HG02973 (cell line): ENCODE data around the gene NARF.
"Not testable (repeated sequence)": the region's sequence is repeated elsewhere in the genome, so short reads cannot be mapped to it uniquely, and the experiment has no call there.

Experiments used
- ATAC-seq: cut with Tn5 transposase; IDR thresholded peaks from one replicate; pipeline ENCODE4 v1.9.1; 2021; ENCODE audit warnings: moderate library complexity; ENCODE audit not compliant: unreplicated experiment

Gene NARF

DNA sequence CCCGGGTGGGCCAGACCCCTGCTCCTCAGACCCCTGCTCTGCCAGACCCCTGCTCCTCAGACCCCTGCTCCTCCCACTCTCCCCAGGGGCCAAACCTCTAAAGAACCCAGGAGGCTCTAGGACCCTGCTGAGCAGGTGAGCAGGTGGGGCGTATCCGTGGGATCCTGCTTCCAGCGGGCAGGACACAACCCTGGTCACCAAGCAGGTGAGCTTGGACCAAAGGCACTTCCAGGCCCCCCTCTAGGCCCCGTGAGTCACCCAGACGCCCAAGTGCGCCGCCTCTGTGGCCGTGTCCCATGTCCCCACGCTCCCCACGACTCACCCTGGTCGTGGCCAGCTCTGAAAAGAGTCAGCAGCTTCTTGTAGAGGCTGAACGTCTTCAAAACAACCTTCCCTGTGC is 13.0 kb upstream of the NARF start:
- no peak for ATAC-seq

- no peak for ATAC-seq
Measured at GRCh38 chr17:82446124-82446523, 12.4 kb upstream of the NARF start.

GRCh38 chr17:82446649-82447048 is 11.9 kb upstream of the NARF start:
- no peak for ATAC-seq

DNA sequence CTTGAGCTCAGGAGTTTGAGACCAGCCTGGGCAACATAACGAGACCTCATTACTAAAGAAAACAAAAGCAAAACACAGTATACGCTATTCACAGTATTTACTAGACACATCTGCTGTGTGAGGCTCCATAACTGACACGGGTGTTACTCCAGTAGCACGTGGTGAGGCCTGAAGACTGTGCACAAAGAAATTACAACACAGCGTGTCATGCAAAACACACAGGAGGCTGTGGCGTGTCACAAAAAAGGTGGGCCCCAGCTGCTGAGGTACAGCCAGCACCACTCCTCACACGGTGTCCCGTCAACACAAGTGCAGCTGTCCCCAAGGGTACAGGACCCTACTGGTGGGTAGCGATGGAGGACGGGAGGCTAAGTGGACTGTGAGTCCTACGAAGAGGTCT is 10.7 kb upstream of the NARF start:
- no peak for ATAC-seq

DNA sequence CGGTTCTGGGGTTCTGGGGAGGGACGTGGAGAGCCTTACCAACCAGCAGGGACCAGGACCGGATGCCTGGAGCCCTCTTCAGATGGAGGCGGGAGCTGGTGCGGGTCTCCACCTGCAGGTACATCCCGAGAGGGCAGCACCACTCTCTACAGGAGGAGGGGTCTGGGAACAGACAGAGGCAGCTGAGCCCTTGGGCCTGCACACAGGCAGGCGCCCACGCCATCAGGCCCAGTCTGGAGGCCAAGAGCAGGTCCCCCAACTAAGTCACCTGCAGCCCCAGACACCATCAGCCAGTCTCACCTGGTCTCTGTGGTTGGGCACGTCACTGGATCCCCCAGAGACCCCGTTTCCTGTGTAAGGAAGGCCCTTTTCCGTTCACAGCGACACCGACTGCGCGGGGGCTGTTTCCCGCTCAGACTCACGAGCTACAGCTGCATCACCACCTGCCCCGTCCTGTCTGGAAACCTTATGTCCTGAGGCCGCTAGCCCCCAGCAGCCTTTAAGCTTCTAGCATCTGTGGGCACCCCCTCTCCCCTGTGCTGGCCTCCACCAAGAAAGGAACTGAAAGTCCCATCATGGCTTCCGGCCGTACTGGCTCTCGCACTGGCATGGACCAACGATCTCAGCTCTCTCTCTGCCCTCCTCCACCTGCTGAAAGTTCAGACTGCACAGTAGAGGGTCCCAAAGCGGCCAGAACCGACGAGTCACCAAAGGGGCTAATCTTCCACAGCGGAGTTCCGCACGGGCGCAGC is 9.2 kb upstream of the NARF start:
- ATAC-seq = peak; percentile 43

DNA sequence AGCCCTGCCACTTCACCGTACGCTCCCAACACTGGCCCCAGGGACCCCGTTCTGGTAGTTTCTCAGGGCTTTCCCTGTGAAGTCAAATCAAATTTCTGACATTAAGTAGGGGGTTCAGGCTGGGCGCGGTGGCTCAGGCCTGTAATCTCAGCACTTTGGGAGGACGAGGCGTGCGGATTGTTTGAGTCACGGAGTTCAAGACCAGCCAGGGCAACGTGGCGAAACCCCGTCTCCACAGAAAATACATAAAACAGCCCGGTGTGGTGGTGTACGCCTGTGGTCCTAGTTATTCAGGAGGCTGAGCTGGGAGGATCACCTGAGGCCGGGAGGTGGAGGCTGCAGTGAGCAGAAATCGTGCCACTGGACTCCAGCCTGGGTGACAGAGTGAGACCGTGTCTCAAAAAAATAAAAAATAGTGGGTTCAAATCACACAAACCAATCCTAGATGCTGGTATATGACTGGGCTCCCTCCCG is 8.6 kb upstream of the NARF start:
- peak; percentile 10 for ATAC-seq

- ATAC-seq = peak; percentile 57
Measured at GRCh38 chr17:82450357-82451106, 8.0 kb upstream of the NARF start, which contains the start of gene CYBC1. Gene CYBC1, minus strand, starts transcription at chr17:82450752. Its CDS starts 1,498 bp downstream, at chr17:82449254.

- no peak for ATAC-seq
Measured at GRCh38 chr17:82452162-82452561, 6.4 kb upstream of the NARF start.

DNA sequence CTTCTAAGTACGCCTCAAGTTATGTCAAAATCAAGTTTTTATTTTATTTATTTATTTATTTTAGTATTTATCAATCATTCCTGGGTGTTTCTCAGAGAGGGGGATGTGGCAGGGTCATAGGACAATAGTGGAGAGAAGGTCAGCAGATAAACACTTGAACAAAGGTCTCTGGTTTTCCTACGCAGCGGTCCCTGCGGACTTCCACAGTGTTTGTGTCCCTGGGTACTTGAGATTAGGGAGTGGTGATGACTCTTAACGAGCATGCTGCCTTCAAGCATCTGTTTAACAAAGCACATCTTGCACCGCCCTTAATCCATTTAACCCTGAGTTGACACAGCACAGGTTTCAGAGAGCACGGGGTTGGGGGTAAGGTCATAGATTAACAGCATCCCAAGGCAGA is 5.4 kb upstream of the NARF start:
- ATAC-seq = not testable (repeated sequence)

DNA sequence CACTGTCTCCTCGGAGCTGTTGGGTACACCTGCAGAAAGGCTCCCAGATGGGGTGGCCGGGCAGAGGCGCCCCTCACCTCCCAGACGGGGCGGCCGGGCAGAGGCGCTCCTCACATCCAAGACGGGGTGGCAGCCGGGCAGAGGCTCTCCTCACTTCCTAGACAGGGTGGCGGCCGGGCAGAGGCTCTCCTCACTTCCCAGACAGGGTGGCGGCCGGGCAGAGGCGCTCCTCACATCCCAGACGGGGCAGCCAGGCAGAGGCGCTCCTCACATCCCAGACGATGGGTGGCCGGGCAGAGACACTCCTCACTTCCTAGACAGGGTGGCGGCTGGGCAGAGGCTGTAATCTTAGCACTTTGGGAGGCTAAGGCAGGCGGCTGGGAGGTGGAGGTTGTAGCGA is 4.8 kb upstream of the NARF start:
- ATAC-seq = not testable (repeated sequence)

- no peak for ATAC-seq
Measured at GRCh38 chr17:82457073-82457928, 1.2 kb upstream of the NARF start.

DNA sequence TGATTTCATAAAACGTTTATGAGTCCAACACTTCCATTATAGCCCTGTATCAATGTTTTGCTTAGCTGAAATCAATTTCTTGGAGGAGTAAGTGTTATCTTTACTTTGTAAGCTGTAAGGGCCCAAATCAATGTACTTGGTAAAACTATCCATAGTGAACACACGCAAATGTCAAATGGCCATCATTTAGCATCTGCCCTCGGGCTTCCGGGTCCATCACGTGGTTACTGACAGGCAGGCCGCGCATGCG is 687 bp upstream of the NARF start:
- ATAC-seq = no peak

GRCh38 chr17:82458885-82459424 is 414 bp downstream of the NARF start:
- peak; percentile 1 for ATAC-seq

- not testable (repeated sequence) for ATAC-seq
Measured at GRCh38 chr17:82459936-82460335, 1.4 kb downstream of the NARF start.

DNA sequence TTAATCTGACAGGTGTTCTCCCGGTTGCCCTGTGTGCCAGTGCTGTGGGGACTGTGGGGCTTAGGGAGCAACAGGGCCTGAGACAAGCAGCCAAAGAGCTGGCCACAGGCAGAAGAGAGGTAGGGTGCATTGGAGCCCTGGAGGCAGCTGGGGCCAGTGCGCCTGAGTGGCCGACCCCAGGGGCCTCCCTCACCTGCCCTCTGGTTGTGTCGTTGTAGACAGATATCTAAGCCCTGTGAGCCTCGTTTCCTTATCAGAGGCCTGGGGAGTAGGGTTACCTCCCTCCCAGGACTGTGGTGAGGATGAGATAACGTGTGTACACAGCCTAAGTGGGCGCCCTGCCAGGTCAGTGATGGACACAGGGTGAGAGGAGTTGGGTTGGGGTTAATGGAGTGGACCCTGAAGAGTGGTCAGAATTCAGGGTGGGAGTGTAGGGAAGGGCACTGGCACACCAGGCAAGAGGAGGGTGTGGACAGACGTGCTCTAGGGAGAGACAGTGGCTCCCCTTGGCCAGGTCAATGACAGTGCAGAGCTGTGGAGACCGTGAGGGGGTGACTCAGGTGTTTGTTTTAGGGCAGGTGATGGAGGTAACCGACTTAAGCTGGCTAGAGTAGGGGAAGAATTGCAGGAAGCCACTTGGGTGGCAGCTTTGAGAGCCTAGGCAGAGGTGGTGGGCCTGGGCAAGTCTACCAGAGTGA is 3.4 kb downstream of the NARF start:
- ATAC-seq = no peak

DNA sequence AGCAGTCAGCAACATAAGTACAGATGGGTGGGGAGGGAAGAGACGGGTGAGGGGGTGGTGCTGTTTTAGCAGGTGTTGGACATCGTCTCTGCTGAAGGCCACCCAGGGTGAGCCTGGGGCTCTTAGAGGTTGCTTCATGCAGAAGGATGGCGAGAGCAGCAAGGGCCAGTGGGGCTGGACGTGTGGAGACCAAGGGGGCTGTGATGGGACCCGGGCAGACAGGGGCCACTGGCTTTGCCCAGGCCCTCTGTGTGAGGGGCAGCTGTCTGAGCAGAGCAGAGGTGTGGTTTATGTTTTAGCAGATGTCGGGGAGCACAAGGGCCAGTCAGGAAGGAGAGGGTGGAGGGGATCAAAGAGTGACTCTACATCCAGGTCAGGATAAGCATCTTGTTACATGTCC is 4.8 kb downstream of the NARF start:
- ATAC-seq = no peak

DNA sequence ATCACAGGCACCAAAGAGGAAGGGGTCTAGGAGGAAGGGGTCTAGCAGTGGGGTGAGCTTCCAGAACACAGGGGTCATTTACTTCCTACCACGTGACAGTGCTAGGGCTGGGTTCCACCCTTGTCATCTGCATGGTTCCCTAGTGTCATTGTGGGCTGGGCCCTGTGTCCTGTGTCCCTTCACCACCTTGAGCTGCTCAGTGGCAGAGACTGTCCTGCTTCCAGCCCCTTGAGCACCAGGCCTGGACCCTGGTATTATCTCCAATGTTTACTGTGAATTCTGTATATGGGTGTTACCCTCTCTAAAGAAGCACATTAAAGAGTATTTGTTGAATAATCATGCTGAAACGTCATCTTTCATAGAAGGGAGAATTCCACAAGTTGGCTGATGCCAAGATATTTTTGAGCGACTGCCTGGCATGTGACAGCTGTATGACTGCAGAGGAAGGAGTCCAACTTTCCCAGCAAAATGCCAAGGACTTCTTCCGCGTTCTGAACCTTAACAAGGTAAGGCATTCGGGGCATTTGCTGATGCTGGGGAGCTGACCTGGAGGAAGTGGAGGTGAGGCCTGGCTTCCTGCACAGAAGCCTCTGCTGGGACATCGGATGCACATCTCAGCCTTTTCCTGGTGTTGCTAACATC is 5.5 kb downstream of the NARF start:
- no peak for ATAC-seq

DNA sequence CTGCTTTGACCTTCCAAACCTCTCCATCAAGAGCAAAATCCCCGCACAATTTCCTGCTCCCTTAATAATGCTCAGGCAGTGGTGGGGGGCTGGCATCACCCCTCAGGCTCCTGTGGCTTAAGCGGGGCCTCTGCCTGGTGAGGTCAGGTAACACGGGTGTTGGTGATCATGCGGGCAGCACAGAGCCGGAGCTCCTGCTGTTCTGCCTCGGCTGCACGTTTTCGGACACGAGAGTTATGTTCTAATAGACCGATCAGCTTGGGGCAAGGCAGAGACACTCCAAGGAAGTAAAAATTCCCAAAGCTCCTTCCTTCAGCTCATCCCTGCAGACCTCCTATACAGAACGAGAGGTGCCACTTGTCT is 6.0 kb downstream of the NARF start:
- no peak for ATAC-seq

DNA sequence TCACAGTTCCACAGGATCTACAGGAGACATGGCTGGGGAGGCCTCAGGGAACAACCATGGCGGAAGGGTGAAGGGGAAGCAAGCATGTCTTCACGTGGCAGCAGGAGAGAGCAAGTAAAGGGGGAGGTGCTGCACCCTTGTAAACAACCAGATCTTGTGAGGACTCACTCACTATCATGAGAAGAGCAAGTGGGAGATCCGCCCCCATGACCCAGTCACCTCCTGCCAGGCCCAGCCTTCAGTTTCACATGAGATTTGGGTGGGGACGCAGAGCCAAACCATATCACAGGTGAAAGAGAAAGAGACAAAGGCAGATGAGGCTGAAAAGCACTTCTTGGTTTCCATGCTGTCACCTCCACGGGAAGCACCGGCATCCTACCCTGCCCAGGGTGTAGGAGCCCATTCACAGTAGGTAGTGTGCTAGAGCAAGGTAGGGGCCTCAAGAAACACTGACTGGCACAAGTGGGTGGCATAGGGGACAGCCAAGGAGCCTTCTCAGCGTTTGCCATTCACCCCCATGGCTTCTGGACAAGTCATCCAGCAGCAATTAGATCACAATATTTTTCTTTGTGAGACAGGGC is 6.6 kb downstream of the NARF start:
- ATAC-seq = no peak

GRCh38 chr17:82468692-82469091 is 10.2 kb downstream of the NARF start:
- ATAC-seq = no peak
